Central memory CD4-positive, alpha-beta T cell (primary cell): ENCODE data around the gene WASHC2A.
"Not testable (repeated sequence)": the region's sequence is repeated elsewhere in the genome, so short reads cannot be mapped to it uniquely, and the experiment has no call there.

Experiments
- DNase-seq: peaks from one replicate; pipeline ENCODE4 v3.0.0; 2022
- total RNA-seq, 3 experiments: gene quantifications; one replicate each; lab custom pipeline; 2026; lab: John Stamatoyannopoulos, UW

The WASHC2A gene, protein sequence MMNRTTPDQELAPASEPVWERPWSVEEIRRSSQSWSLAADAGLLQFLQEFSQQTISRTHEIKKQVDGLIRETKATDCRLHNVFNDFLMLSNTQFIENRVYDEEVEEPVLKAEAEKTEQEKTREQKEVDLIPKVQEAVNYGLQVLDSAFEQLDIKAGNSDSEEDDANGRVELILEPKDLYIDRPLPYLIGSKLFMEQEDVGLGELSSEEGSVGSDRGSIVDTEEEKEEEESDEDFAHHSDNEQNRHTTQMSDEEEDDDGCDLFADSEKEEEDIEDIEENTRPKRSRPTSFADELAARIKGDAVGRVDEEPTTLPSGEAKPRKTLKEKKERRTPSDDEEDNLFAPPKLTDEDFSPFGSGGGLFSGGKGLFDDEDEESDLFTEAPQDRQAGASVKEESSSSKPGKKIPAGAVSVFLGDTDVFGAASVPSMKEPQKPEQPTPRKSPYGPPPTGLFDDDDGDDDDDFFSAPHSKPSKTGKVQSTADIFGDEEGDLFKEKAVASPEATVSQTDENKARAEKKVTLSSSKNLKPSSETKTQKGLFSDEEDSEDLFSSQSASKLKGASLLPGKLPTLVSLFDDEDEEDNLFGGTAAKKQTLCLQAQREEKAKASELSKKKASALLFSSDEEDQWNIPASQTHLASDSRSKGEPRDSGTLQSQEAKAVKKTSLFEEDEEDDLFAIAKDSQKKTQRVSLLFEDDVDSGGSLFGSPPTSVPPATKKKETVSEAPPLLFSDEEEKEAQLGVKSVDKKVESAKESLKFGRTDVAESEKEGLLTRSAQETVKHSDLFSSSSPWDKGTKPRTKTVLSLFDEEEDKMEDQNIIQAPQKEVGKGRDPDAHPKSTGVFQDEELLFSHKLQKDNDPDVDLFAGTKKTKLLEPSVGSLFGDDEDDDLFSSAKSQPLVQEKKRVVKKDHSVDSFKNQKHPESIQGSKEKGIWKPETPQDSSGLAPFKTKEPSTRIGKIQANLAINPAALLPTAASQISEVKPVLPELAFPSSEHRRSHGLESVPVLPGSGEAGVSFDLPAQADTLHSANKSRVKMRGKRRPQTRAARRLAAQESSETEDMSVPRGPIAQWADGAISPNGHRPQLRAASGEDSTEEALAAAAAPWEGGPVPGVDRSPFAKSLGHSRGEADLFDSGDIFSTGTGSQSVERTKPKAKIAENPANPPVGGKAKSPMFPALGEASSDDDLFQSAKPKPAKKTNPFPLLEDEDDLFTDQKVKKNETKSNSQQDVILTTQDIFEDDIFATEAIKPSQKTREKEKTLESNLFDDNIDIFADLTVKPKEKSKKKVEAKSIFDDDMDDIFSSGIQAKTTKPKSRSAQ (N-terminal part only)
- 49.3 to 94.2 (median 73.5) reads per million in 3 experiments for total RNA-seq

GRCh38 chr10:50067546-50068351 is at the start of gene WASHC2A:
WASHC2A (plus strand) TSS chr10:50067954; CDS start chr10:50068006, 52 bp downstream.
- peak; percentile 94 for DNase-seq

DNA sequence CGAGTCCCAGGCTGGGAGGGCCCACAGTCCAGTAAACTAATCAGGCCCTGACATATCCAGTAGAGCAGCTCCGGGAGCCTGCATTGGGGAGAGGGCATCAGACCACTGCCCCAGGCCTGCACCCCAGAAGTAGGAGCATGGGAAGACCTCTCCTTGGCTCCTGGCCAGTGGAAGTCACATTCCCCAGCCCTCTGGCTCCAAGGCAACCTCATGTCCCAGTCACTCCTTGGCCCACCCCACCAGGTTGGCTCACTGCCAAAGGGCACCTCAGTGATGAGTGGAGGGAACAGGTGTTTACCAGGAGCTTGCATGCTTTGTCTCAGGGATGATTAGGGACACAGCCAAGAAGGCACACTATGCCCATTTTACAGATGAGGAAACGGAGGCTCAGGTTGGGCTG is 48.5 kb upstream of the WASHC2A start:
- DNase-seq = not testable (repeated sequence)

DNA sequence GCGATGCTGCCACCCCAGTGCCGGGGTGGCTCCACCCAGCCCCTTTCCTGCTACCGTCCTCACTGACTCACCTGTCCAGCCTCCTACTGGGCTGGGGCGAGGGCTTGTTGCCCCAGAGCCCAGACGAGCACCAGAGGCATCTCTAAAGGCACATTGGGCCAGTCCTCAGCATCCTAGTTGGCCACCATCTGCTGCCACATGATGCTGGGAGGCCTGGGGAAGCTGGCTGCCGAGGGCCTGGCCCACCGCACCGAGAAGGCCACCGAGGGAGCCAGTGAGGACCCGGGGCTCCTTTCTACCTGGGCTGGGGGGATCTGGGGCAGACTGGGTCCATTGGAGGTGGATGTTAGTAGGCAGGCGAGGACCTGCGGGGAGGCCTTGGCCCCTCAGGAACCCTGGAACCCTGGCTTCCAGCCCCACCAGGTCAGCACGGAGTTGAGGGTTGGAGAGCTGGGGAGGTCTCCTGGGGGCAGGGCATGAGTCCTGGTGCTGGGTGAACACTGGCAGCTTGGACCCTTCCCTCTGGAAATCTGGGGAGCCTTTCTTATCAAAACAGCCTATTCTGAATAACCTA is 47.2 kb upstream of the WASHC2A start:
- DNase-seq = not testable (repeated sequence)

DNA sequence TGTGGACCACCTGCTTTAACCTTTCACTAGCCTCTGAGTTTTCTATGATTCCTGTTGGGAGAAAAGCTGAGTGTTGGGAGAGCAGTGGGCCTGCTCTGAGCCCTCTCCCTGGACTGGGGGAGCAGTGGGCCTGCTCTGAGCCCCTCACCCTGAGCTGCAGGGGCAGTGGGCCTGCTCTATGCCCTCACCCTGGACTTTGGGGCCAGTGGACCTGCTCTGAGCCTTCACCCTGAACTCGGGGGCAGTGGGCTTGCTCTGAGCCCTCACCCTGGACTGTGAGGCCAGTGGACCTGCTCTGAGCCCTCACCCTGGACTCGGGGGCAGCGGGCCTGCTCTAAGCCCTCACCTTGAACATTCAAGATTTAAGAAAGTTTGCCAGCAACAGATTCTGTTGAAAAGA is 46.1 kb upstream of the WASHC2A start:
- no peak for DNase-seq

GRCh38 chr10:50024716-50025383 is 42.9 kb upstream of the WASHC2A start:
- DNase-seq = not testable (repeated sequence)

- DNase-seq = no peak
Observed at GRCh38 chr10:50025627-50026026, 42.1 kb upstream of the WASHC2A start.

DNA sequence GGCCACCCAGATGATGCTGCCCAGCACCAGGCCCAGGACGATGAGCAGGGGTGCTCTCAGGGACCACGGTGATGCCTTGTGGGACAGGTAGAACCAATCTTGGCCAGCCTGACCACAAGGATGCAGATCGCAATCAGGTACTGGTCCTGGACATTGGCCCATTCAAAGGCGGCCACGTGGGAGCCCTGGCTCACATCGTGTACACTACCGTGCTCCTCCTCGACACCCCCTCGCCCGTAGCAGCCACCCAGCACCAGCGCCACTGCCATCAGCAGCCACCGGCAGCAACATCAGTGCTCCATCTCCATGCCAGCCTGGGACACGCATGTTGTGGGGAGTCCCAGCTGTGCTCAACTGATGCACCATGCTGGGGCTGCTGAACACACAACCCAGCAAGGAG is 40.6 kb upstream of the WASHC2A start:
- DNase-seq = no peak

DNA sequence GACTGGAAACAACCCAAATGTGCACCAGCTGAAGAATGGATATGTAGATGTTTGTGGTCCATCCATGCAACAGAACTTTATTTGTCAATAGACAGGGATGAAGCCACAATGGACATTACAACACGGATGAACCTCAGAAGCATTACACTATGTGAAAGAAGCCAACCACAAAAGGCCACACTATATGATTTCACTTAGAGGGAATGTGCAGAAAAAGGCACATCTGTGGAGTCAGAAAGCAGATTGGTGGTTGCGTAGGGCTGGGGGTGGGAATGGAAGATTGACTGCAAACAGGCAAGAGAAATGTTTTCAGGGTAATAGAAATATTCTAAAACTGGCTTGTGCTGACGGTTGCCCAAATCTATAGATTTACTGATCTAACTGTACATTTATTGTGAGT is 34.3 kb upstream of the WASHC2A start:
- DNase-seq = no peak

DNA sequence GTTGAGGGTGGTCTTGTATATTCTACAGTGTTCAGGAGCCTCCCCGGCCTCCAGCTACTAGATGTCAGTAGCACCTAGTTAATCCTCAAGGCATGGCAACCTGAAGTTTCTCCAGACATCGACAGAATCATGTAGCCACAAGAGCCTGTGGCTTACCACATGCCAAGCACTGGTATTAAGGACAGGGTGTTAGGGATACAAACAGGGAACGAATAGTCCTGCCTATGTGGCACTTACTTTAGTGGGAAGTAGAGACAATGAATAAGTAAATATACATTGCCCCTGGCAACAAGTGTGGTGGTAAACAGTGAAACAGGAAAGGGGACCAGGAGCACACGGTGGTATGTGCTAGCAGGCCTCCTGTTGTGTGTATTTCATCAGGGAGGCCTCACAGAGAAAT is 32.4 kb upstream of the WASHC2A start:
- not testable (repeated sequence) for DNase-seq

GRCh38 chr10:50044941-50045664 is 22.7 kb upstream of the WASHC2A start:
- no peak for DNase-seq

DNA sequence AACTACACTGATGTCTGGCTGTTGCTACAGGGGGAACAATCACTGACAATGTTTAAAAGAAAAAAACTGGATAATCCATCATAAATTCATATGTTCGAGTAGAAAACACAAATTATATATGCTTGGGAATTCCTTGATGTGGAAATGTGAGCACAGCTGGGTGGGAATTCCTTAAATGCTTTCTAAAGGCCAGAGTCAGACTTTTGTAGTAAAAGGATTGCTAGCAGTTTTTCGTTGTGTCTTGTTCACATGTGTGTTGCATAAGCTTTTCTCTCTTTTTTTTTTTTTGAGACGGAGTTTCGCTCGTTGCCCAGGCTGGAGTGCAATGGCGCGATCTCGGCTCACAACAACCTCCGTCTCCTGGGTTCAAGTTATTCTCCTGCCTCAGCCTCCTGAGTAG is 21.3 kb upstream of the WASHC2A start:
- not testable (repeated sequence) for DNase-seq

- DNase-seq = not testable (repeated sequence)
Observed at GRCh38 chr10:50047594-50047993, 20.2 kb upstream of the WASHC2A start.

GRCh38 chr10:50051995-50052660 is 15.6 kb upstream of the WASHC2A start:
- not testable (repeated sequence) for DNase-seq

GRCh38 chr10:50052778-50053376 is 14.9 kb upstream of the WASHC2A start:
- not testable (repeated sequence) for DNase-seq

GRCh38 chr10:50055494-50056292 is 12.1 kb upstream of the WASHC2A start:
- not testable (repeated sequence) for DNase-seq

GRCh38 chr10:50056654-50057053 is 11.1 kb upstream of the WASHC2A start:
- DNase-seq = not testable (repeated sequence)

DNA sequence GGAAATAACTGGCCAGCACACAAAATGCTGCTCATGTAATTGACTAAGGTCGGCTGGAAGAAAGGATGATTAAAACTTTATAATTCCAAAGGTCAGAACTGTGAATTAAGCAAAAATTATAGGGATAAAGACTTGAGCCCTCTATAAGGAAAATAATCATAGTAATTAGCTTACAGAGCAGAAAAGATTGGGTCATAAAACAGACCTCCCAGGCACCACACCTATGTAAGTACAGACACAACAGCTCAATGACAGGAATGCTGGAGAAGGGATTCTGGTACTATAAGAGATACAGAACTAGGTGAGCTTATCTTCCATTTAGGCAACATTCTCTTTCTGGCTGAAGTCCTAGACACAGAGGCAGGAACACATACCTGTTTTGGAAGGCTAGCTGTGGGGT is 9.0 kb upstream of the WASHC2A start:
- DNase-seq = not testable (repeated sequence)

- DNase-seq = not testable (repeated sequence)
Observed at GRCh38 chr10:50059946-50060345, 7.8 kb upstream of the WASHC2A start.
